ENCODE results near the gene PROK2. TPM values are rescaled to one million over a fixed set of nuclear protein-coding genes. Genes with fewer than 3 reads are reported as not detected.

Gene PROK2, protein sequence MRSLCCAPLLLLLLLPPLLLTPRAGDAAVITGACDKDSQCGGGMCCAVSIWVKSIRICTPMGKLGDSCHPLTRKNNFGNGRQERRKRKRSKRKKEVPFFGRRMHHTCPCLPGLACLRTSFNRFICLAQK
- 0.50 and 0.66 TPM in 2 replicates for total RNA-seq

DNA sequence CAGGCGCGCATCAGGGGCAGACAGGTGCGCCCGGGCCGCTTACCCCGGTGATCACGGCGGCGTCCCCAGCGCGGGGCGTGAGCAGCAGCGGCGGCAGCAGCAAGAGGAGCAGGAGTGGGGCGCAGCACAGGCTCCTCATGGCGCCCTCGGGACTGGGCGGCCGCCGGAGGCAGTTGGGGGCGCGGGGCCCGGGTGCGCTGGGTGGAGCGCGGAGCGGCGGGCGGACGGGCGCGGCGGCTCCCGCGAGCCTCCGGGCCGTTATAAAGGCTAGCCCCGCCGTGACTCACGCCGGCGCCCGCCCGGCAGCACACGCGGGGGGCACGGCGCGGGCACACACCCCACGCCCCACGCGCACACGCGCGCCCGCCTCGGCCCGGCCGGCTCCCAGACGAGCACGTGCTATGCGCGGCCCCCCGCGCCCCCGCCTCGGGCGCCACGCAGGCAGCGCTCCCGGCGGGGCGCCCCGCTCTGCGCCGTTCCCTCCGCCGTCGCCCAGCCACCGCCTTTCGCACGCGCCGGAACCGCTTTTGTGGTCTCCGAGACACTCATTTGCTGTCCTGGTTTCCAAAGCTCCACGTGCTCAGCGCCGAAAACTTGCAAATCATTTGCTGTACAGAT, at the start of gene PROK2:
PROK2 (minus strand) TSS at position 235 of the 618 bp plus-strand sequence; CDS start at position 139, 96 bp downstream.
- intact Hi-C loops (cut with micrococcal nuclease), result loop anchor here (2.0 kb wide), 1 partner anchor 60 kb away; the partner anchor contains the start of gene EIF4E3

DNA sequence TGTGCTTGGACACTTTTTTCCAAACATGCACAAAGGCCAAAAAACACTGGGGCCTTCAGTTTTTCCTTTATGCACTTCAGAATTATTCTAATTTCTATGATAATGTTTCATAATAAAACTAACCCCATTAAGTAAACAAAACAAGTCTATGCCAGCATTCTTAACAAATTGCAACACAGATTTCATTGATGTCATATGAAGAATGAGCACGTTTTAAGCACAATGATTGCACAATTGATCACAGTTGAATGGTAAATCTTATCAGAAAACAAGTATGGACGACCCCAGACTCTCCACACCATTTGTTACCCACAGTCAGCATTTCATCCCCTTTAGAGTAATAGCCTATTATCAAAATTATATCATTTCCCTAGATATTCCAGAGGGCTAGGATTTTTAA, 46.7 kb upstream of the PROK2 start:
- intact Hi-C loops (cut with micrococcal nuclease), result no loop called here

DNA sequence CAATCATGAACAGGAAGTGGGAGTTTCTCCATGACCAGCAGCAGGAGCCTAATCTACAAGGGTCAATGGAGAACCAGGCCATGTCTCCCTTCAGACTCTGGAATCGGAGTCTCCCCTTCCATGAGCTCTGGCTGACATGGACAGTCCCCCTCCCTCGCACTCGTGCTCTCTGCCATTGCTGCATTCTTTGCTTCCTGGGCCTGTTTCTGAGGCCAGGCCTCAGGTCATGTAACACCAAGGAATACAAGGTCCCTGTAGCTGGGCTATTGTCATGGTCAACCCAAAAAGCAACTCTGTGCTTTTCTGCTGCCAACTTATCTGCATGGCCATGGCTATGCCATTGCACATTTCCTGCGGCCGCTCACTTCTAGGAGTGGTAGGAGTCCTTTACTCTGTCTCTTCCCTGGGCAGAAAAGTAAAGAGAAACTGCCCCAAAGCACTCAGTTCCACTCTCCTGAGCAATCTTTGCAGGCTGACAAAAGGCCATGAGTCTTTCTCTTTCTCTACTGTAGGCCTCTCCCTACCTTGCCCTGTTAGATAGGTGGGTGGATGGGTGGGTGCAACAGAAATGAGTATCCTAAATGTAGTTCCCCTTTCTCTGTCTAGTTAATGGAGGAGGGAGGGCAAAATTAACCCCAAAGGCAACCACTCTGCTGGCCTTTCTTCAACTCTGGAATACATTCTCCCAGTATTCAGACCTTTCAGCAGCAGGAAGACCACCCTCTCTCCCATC, 40.8 kb upstream of the PROK2 start:
- intact Hi-C loops (cut with micrococcal nuclease), result no loop called here

DNA sequence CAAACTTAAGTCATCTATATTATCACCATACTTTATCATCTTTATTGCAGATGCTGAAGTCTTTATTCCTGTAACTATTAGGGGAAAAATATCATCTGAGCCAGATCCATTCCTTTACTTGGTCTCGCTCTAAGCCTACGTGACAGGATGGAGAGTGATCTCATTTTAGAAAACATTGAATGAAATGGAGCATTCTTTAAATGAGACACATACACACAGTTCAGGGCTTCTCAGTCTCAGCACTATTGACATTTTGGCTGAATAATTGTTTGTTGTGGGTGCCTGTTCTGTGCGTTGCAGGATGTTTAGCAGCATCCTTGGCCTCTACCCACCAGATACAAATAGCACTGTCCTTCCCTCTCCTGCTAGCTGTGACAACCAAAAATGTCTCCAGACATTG, 36.2 kb upstream of the PROK2 start:
- intact Hi-C loops (cut with micrococcal nuclease), result no loop called here

DNA sequence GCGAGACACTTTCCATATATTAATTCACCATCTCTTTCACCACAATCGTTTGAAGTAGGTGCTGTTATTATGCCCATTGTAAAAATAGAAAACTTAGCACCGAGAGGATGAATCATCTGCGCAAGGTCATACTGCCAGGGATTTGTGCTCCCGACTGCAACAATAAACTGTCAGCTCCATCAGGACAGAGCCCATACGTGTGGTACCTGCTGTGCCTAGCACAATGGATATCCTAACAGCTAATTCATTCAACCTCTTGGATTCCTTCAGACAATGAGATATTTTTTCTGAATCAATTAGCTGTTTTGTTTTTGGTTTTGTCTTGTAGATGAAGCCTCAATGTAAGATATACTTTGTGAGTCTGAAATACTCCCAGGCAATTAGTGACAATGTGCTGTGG, 32.3 kb upstream of the PROK2 start:
- intact Hi-C loops (cut with micrococcal nuclease), result no loop called here

DNA sequence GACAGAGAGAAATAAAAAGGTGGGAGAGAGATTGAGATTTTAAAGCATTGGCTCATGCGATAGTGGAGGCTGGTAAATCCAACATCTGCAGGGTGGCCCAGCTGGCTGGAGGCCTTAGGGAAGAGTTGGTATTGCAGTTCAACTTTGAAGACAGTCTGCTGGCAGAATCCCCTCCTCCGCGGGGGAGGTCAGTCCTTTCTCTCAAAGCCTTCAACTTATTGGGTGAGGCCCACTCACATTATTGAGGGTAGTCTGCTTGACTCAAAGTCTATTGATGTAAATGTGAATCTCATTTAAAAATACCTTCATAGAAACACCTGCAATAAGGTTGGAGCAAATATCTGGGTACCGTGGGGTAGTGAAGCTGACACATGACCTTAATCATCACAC, 31.8 kb upstream of the PROK2 start:
- intact Hi-C loops (cut with micrococcal nuclease), result no loop called here

DNA sequence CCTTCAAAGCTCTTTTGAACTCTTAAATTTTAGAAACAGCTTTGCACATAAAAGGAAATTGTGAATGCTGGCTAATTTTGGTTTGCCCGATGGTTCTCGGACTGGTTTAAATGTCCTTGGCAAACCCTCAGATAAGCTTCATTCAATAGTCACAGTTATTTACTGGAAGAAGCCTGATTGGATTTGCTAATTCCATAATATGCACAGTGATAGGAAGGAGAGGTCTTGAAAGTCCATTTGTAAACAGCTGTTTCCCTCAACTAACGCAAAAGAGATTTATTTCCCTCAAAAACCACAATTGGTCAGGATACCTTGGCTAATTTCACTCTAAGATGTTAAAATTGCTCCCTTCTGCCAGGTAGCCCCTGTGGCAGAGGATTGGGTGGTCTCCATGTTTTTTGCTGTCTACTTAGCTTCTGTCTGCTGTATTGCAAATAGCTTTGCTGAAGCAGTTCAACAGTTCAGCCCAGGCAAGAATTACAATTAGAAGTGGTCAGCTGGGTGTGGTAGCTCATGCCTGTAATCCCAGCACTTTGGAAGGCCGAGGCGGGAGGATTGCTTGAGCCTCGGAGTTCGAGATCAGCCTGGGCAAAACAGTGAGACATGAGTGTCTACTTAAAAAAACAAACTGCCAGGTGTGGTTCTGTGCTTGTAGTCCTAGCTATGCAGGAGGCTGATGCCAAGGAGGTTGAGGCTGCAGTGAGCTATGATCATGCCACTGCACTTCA, 30.6 kb upstream of the PROK2 start:
- intact Hi-C loops (cut with micrococcal nuclease), result no loop called here

DNA sequence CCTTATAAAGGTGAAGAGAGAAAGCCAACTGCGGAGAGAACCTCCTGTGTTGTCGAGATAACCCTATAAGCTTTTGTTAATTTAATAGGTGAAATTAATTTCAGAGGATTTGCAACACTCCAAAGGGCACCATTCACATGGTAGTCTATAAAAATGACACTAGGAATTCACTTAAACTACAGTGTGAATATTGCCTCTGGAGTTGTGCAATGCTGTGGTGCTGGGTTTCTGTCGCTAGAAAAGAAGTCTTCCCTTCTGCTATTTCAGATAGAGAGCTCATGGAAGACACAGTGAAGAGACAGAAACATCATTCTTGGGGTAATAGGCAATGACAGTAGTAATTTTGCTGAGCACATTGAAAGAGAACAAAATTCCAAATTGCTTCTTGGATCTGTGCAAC, 28.8 kb upstream of the PROK2 start:
- intact Hi-C loops (cut with micrococcal nuclease), result no loop called here

DNA sequence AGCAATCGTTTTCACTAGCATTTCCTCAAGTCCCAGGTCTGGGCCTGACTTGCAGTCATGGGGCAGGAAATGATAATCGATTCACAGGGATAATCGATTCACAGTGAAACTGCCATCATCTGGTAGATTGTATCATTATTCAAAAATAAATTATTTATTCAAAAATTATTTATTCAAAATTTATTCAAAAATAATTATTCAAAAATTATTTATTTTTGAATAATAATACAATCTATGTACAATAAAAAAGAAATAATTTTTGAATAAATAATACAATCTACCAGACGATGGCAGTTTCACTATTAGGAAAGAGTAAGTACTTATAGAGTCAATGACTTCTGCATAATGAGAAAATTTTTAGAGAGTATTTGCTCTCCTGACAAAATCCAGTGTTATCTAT, 28.1 kb upstream of the PROK2 start:
- intact Hi-C loops (cut with micrococcal nuclease), result no loop called here

DNA sequence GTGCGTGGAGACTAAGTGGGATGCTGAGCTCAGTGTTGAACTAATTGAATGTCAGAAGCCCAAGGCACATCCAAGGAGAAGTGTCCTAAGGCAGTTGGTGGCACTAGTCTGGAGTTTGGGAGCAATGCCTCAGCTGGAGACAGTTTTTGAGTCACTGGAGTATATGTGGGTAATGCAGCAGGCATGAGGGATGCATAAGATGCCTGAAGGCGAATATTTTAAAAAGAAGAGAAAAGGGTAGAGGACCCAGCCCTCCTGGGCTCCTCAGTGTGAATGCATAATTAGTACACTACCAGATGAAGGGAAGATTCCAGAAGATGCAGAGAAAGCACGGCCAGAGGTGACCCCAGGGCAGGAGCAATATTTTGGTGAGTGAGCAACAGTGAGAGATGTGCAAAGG, 25.1 kb upstream of the PROK2 start:
- intact Hi-C loops (cut with micrococcal nuclease), result no loop called here

DNA sequence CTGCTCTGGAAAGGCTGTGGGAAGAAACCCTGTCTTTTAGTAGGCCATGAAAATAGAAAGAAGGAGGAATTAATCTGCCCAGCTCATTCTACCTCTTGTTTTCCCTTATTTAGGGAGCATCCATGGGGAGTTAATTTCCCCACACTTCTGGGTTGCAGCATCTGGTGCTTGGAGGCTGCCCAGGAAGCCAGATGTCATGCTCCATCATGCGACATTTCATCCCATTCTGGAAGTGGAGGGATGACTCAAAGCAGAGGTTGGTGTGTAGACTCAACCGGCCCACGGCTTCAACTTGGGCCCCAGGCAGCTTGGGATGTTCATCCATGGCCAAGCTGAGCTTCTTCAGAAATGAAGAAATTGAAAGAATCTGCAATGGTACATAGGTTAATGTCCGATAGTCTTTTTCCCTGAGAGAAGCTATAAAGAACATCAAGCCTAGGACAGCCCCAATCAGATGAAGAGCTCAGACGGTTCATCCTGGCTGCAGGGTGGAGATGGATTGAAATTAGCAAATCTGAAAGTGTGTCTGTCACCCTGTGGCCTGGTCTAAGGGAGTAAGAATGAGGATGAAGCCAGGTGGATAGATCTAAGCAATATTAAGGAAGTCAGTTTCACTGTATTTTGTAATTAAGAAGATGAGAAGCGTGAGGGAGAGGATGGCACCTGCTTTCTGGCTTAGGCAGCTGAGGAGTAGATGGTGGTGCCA, 24.5 kb upstream of the PROK2 start:
- intact Hi-C loops (cut with micrococcal nuclease), result no loop called here

DNA sequence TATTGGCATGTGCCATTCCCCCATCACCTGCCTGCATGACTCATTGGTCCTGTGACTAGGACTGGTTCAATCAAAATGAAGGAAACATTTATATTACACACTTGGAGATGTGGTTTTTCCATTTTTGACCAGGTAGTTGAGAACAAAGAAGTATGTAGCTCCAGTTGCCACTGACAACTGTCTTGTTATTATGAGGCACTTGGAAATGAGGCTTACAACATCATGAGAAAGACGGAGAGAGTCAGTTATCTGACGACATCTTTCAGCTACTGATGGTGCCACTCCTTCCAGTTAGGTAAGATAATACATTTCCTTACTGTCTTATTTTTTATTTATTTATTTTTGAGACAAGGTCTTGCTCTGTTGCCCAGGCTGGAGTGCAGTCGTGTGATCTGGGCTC, 21.8 kb upstream of the PROK2 start:
- intact Hi-C loops (cut with micrococcal nuclease), result no loop called here

DNA sequence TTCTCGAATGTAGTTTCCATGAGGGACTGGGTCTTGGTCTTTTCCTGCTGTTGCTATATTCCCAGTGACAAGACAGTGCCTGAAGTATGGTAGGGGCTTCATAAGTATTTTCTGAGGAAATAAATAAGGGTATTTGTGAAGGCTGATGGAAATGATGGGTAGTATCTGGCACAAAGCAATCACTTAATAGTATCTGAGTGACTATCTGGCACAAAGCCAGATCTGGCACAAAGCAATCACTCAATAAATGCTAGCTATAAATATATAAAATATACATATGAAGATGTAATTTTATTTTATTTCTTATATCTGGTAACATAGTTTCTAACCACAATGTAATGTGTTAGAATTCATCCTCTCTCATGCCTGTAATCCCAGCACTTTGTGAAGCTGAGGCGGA, 20.7 kb upstream of the PROK2 start:
- intact Hi-C loops (cut with micrococcal nuclease), result no loop called here

DNA sequence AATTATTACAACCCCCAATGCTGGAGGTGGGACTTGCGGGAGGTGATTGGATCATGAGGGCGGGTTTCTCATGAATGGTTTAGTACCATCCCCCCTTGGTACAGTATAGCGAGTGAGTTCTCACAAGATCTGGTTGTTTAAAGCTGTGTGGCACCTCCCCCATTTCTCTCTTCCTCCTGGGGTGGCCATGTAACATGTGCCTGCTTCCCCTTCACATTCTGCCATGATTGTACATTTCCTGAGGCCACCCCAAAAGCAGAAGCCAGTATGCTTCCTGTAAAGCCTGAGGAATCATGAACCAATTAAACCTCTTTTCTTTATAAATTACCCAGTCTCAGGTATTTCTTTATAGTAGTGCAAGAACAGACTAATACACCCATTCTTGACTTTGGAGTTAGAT, 20.3 kb upstream of the PROK2 start:
- intact Hi-C loops (cut with micrococcal nuclease), result no loop called here

DNA sequence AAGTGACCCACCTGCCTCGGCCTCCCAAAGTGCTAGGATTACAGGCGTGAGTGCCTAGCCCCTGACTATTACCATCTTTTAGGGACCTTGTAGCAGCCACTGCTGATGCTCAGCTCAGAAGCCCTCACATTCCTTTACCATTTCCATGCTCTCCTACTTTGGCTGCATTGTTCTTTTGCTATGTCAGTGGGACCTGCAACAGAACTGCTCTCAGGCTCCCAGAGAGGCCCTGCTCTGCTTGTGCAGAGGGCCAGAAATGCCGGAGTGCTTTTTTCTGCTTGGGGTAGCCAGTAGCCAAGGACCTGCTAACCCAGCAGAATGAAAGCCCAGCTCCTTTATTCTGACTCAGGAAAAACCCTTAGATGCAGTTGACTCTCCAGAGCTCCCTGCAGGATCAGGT, 18.3 kb upstream of the PROK2 start:
- intact Hi-C loops (cut with micrococcal nuclease), result no loop called here

DNA sequence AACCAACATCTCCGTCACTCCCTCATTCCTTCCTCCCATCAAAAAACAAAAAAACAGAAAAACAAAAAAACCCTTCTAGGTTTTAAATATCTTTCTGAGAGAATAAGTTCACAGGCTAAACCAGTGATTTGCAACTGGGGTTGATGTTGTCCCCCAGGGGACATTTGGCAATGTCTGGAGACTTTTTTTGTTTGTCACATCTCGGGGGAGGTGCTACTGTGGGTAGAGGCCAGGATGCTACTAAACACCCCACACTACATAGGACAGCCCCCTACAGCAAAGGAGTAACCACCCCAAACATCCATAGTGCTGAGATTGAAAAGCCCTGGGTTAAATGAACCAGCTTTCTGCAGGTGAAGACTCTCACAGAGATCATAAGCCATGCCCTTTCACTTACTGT, 17.0 kb upstream of the PROK2 start:
- intact Hi-C loops (cut with micrococcal nuclease), result no loop called here

DNA sequence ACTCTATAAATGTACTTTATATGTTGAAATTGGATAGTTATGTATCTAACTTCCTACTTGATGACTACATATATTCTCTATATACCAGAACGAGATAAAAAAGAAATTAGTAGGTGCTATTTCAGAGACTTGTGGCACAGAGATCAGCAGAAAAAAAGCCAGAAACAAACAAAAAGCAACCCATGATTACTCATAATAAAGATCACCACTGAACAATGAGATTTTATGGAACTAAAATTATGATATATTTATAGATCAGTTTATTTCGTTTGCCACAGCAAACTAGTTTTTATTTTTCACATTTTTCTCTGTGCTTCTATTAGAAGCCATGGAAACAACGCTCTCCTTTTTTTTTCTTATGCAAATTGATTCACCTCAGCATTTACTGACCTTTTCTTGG, 15.1 kb upstream of the PROK2 start:
- intact Hi-C loops (cut with micrococcal nuclease), result no loop called here

DNA sequence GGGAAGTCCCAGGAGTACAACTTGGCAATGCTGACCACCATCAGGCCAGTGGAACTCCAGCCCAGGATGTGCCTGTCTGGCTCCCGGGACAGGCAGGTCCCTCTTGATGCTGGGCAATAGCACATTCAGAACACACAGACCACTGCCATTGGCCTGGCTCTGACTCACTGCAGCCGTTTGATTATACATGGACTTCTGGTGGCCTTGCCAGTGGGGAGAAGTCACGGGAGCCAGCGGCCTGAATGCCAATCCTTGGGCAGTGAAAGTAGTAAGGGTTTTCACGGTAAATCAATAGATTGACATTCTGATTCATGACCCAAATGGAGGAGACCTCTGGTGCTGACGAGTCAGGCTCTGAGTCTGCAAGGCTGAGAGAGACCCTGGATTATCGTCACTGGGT, 12.5 kb upstream of the PROK2 start:
- intact Hi-C loops (cut with micrococcal nuclease), result no loop called here

DNA sequence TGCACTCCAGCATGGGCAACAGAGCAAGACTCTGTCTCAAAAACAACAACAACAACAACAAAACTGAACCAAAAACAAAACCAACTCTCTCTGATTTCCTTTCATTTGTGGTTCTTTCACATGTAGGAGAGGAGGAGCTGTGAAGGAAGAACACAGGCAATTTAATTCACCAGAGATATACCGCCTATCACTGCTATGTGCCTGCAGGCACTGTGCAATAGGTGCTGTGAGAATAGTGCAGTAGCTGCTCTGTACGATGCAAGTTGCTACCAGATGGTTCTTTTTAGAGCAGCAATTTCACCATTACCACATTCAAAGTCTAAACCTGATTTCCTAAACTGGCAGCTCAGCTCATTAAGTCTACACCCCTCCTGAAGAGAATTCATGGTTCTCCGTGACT, 11.3 kb upstream of the PROK2 start:
- intact Hi-C loops (cut with micrococcal nuclease), result no loop called here

DNA sequence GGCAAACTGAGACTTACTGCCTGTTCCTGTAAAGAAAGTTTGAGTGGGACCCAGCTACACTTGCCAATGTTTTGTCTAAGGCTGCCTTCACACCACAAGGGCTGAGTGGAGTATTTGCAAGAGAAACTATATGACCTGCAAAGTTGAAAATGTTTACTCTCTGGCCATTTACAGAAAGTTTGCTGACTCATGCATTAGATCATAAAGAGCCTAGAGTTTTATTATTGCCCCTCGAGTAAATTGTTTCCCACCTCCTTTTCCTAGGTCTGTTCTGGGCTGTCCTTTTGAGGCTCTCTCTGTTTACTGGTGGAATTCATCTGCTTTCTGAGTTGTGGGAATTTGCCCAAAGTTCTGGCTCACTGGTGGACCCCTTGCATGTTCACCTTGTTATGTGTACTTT, 6.7 kb upstream of the PROK2 start:
- intact Hi-C loops (cut with micrococcal nuclease), result no loop called here

DNA sequence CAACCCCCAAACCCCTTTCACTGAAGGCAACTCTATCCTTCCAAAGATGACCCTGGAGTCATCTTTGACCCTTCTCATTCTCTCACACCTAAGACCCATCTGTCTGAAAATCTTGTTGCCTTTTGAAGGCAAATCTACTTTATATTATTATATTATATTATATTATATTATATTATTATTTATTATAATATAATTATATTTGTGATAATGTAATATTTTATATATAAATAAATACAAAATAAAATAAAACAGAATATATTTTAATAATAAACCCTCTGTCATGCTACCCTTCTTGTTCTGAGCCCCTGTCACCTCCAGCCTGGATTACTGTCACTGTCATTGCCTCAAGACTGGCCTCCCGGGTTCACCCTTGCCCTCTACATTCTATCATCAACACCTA, 5.0 kb upstream of the PROK2 start:
- intact Hi-C loops (cut with micrococcal nuclease), result no loop called here
